SK-N-SH treated with all-trans-retinoic acid at 6 μM for 48 hours (cell line): ENCODE results near the gene KCNIP2.

Experiments used
- ARNTL ChIP-seq: fragments of 450-650 bp; formaldehyde crosslinking; IDR thresholded peaks from 2 replicates; pipeline ENCODE4 v1.5.0; 2020; ENCODE audit warnings: low read depth, mild to moderate bottlenecking, moderate library complexity, borderline replicate concordance
- CSDC2 ChIP-seq: fragments of 250-450 bp; sonication (Bioruptor Pico); IDR thresholded peaks from 2 replicates; pipeline ENCODE4 v1.5.0; 2020; ENCODE audit warnings: mild to moderate bottlenecking, moderate library complexity
- GLIS3 ChIP-seq: fragments of 250-450 bp; sonication (Bioruptor Pico); IDR thresholded peaks from 2 replicates; pipeline ENCODE4 v1.5.0; 2020; ENCODE audit warnings: mild to moderate bottlenecking, moderate library complexity
- PATZ1 ChIP-seq: fragments of 250-450 bp; sonication (Bioruptor Pico); IDR thresholded peaks from 2 replicates; pipeline ENCODE4 v1.8.0; 2020; ENCODE audit warnings: mild to moderate bottlenecking, moderate library complexity, borderline replicate concordance
- PPARA ChIP-seq: fragments of 250-450 bp; sonication (Bioruptor Pico); IDR thresholded peaks from 2 replicates; pipeline ENCODE4 v1.5.0; 2020; ENCODE audit warnings: mild to moderate bottlenecking, borderline replicate concordance
- RARB ChIP-seq: fragments of 250-450 bp; sonication (Bioruptor Pico); IDR thresholded peaks from 2 replicates; pipeline ENCODE4 v1.8.0; 2021; ENCODE audit warnings: mild to moderate bottlenecking, moderate library complexity
- TOX ChIP-seq: fragments of 250-450 bp; sonication (Bioruptor Pico); IDR thresholded peaks from 2 replicates; pipeline ENCODE4 v1.8.0; 2021; ENCODE audit warnings: mild to moderate bottlenecking, moderate library complexity, borderline replicate concordance
- ZFP3 ChIP-seq: fragments of 250-450 bp; sonication (Bioruptor Pico); IDR thresholded peaks from 2 replicates; pipeline ENCODE4 v1.5.0; 2020; ENCODE audit warnings: mild to moderate bottlenecking, moderate library complexity

- TF ChIP-seq GLIS3 (no peak), PATZ1 (CRISPR knock-in tag) (no peak), CSDC2 (CRISPR knock-in tag) (no peak), RARB (CRISPR knock-in tag) (no peak), TOX (CRISPR knock-in tag) (no peak), PPARA (CRISPR knock-in tag) (no peak), ARNTL (CRISPR knock-in tag) (no peak), ZFP3 (no peak)
These were observed 50.1 kb downstream of the KCNIP2 start for GRCh38 chr10:101793526-101793925.
